GM10248 (cell line): ENCODE results near the gene ZNF324B.
A peak's percentile ranks its signal among the peaks of the same experiment; 100 is the strongest.

ENCODE experiments used
- CTCF ChIA-PET: fragments of 300-600 bp; sonication (Branson Sonifier 250); formaldehyde crosslinking; extraction: SDS; loops from one replicate; lab custom pipeline; 2021; ENCODE audit warnings: antibody characterized with exemption; lab: Yijun Ruan, JAX
- POLR2A ChIA-PET: fragments of 350-650 bp; sonication (Branson Sonifier 250); formaldehyde crosslinking; extraction: SDS; loops from one replicate; lab custom pipeline; 2020; ENCODE audit warnings: antibody characterized with exemption; lab: Yijun Ruan, JAX
- DNase-seq: peaks from one replicate; pipeline ENCODE4 v3.0.0; 2012; ENCODE audit errors: extremely low spot score
- TF ChIP-seq, protein P1 (sequence below): IDR thresholded peaks from 2 replicates; pipeline ENCODE4 v1.5.1; 2012; ENCODE audit warnings: mild to moderate bottlenecking, low read depth; ENCODE audit errors: extremely low read depth, missing control alignments, control extremely low read depth

ZNF324B gene

GRCh38 chr19:58497634-58498170 lies 46.3 kb downstream of the ZNF324B start:
- TF ChIP-seq, protein P1, sequence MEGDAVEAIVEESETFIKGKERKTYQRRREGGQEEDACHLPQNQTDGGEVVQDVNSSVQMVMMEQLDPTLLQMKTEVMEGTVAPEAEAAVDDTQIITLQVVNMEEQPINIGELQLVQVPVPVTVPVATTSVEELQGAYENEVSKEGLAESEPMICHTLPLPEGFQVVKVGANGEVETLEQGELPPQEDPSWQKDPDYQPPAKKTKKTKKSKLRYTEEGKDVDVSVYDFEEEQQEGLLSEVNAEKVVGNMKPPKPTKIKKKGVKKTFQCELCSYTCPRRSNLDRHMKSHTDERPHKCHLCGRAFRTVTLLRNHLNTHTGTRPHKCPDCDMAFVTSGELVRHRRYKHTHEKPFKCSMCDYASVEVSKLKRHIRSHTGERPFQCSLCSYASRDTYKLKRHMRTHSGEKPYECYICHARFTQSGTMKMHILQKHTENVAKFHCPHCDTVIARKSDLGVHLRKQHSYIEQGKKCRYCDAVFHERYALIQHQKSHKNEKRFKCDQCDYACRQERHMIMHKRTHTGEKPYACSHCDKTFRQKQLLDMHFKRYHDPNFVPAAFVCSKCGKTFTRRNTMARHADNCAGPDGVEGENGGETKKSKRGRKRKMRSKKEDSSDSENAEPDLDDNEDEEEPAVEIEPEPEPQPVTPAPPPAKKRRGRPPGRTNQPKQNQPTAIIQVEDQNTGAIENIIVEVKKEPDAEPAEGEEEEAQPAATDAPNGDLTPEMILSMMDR: no peak
- ChIA-PET CTCF (interaction anchor here (1.4 to 5.3 kb wide), 2 partner anchors 16 to 22 kb away, joined by 7 to 39 read pairs; partner anchors contain the start of gene ZBTB45), POLR2A (no interaction called here)
- DNase-seq: no peak

GRCh38 chr19:58498316-58499020 lies 47.0 kb downstream of the ZNF324B start:
- TF ChIP-seq, protein P1: no peak
- no peak for DNase-seq
- CTCF ChIA-PET: interaction anchor here (1.2 to 5.3 kb wide), 3 partner anchors 12 to 21 kb away, joined by 3 to 39 read pairs (median 37); partner anchors contain the start of gene ZBTB45
- POLR2A ChIA-PET: interaction anchor here (1.3 kb wide), 1 partner anchor 9 kb away, joined by 8 read pairs; no protein-coding TSS in a partner anchor

DNA sequence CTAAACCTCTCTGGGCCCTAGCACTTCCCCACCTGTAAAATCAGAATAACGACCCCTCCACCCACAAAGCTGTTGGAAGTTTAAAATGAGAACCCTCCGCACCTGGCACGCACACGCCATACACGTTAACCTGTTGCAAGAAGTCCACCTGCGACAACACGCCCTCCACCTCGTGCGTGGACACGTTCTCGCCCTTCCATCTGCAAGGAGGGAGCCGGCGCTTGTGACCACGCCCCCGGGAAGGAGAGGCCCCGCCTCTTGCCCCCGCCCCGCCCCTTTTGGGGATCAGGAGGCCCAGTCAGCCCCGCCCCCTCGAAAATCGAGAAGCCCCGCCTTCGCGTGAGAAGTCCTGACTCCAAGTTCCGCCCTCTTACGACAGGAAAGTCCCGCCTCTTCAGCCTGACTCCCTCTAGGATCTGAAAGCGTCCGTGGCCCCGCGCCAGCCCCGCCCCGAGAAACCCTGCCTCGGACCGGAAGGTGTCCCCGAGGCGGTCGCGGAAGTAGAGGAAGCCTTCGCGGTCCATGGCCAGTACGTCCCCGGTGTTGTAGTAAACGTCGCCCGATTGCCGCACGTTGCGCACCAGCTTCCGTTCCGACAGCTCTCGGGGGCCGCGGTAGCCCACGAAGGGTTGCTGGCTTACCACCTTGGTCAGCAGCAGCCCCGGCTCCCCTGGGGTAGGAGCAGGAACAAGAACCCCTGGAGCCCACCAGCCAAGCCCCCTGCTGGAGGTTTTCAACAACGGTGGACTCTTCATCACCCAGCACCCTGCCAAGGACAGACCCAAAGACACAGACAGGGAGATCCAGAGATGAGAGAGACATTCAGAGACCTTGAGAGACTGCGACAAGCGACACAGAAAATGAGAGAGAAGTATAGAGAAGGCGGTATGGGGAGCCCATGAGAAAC lies 47.9 kb downstream of the ZNF324B start:
- ChIA-PET CTCF (interaction anchor here (1.2 to 5.3 kb wide), 4 partner anchors 12 to 82 kb away, joined by 3 to 39 read pairs (median 23); partner anchors contain the start of gene ZBTB45), POLR2A (interaction anchor here (0.5 to 1.3 kb wide), 2 partner anchors 10 to 75 kb away, joined by 3 to 8 read pairs; no protein-coding TSS in a partner anchor)
- peak; percentile 100 for DNase-seq
- TF ChIP-seq, protein P1: no peak

DNA sequence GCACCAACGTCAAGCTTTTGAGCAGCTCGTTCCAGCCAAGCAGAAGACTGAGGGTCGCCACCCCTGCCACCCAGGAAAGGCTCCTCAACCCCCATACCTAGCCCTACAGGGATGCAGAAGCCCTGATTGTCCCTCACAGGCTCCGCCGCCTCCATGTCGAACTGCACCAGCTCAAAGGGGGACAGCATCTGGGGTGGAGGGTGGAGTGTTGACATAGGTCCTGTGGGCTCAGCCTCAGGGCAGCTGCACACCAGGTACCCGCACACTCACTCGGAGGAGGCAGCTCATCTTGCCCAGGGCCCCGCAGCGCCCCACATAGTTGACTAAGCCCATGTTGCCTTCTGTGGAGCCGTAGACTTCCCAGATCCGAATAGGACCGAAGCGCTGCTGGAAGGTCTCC lies 48.8 kb downstream of the ZNF324B start:
- TF ChIP-seq, protein P1: no peak
- ChIA-PET CTCF (interaction anchor here (0.8 to 5.3 kb wide), 4 partner anchors 10 to 81 kb away, joined by 3 to 39 read pairs (median 23); partner anchors contain the start of gene ZBTB45), POLR2A (interaction anchor here (0.6 to 1.0 kb wide), 3 partner anchors 14 to 54 kb away, joined by 3 to 4 read pairs (median 3); partner anchors contain the start of genes CHMP2A and ZBTB45)
- no peak for DNase-seq
